ENCODE data around the gene SLC37A3. TPM values are rescaled to one million over a fixed set of nuclear protein-coding genes. Genes with fewer than 3 reads are reported as not detected.

The SLC37A3 gene
- total and polyA plus RNA-seq, 7 experiments from 2014 or later = 18.5 to 72.7 (median 31.8) TPM

DNA sequence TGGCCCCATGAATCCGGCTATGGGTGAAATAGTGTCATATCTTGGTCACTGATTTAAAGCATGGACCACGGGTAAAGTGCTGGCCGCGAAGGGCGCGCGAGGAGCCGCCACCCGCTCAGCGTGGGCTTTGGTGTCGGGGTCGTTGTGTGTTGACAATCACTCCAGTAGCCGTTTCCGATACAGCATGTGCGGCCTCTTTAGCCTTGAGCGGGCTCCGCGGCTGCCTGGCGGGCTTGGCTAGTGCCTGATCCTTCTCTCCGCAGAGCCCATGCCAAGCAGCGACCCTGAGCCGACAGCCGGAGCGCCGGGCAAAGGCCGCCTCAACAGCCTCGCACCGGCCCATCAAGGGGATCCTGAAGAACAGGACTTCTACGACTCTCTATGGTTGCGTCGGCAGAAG is 105.9 kb downstream of the SLC37A3 start:
- peaks cover 0 to 2% (median 0%) of the 10 kb centered on the region in 5 donors for H3K27me3 Mint-ChIP-seq
- Histone ChIP-seq H3K27me3 (ENCODE audit: control insufficient read depth in 2 of 2, insufficient read depth in 2 of 2, low read length in 2 of 2) (no peaks in the 10 kb centered on the region), H3K36me3 (ENCODE audit: control insufficient read depth in 2 of 3, insufficient read depth in 3 of 3, low read length in 3 of 3) (no peaks in the 10 kb centered on the region), H3K4me1 (ENCODE audit: control insufficient read depth in 2 of 2, insufficient read depth in 2 of 2, low read length in 2 of 2) (no peaks in the 10 kb centered on the region), H3K9me3 (ENCODE audit: control insufficient read depth in 2 of 3, low read length in 3 of 3) (no peaks in the 10 kb centered on the region), H3K27ac (ENCODE audit: low read depth, low read length) (no peak overlapping the region), H3K4me3 (ENCODE audit: low read length) (no peak overlapping the region)
- H3K9me3 Mint-ChIP-seq = no peaks in the 10 kb centered on the region
- POLR2A ChIA-PET = interaction anchor here (0.6 to 1.1 kb wide), 2 partner anchors 24 to 117 kb away, joined by 3 read pairs; no protein-coding TSS in a partner anchor
- H3K4me1 Mint-ChIP-seq = peaks cover 0 to 5% (median 2%) of the 10 kb centered on the region in 7 donors
- ATAC-seq (no peak), DNase-seq (no peak)
- H3K4me3 Mint-ChIP-seq = no peak overlapping the region
- intact Hi-C loops (cut with micrococcal nuclease) = no loop called here
- H3K27ac Mint-ChIP-seq = no peak overlapping the region
- no peaks in the 10 kb centered on the region for H3K36me3 Mint-ChIP-seq
- CTCF ChIA-PET = no interaction called here

DNA sequence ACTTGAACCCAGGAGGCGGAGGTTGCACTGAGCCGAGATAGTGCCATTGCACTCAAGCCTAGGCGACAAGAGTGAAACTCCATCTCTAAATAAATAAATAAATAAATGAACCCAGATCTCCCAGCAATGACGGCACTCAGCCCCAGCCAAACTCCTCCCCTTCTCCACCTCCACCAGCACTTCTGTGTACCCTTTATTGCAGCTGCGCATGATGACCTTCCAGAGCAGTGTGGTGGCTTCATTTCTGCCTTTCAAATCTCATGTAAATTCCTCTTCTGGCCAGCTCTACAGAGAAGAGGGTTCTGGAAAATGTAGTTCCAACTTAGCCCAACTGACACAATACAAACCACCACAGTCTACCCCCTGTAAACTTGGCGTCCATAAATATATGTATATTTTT is 108.5 kb downstream of the SLC37A3 start:
- Histone ChIP-seq H3K27ac (ENCODE audit: low read depth, low read length) (no peak overlapping the region), H3K27me3 (ENCODE audit: control insufficient read depth in 2 of 2, insufficient read depth in 2 of 2, low read length in 2 of 2) (no peaks in the 10 kb centered on the region), H3K9me3 (ENCODE audit: control insufficient read depth in 2 of 3, low read length in 3 of 3) (no peaks in the 10 kb centered on the region), H3K4me3 (ENCODE audit: low read length) (no peak overlapping the region), H3K4me1 (ENCODE audit: control insufficient read depth in 2 of 2, insufficient read depth in 2 of 2, low read length in 2 of 2) (no peaks in the 10 kb centered on the region), H3K36me3 (ENCODE audit: control insufficient read depth in 2 of 3, insufficient read depth in 3 of 3, low read length in 3 of 3) (no peaks in the 10 kb centered on the region)
- DNase-seq (no peak), ATAC-seq (no peak)
- ChIA-PET CTCF (interaction anchor here (0.6 to 0.7 kb wide), 2 partner anchors 12 to 117 kb away, joined by 4 to 6 read pairs; no protein-coding TSS in a partner anchor), POLR2A (no interaction called here)
- intact Hi-C loops (cut with micrococcal nuclease) = no loop called here
- no peaks in the 10 kb centered on the region for H3K36me3 Mint-ChIP-seq
- no peak overlapping the region for H3K4me3 Mint-ChIP-seq
- H3K9me3 Mint-ChIP-seq = no peaks in the 10 kb centered on the region
- peaks cover 0 to 2% (median 0%) of the 10 kb centered on the region in 5 donors for H3K27me3 Mint-ChIP-seq
- H3K4me1 Mint-ChIP-seq = peaks cover 0 to 4% (median 0%) of the 10 kb centered on the region in 7 donors
- no peak overlapping the region for H3K27ac Mint-ChIP-seq

- H3K4me3 ChIP-seq (ENCODE audit: low read length) = no peak overlapping the region
- Mint-ChIP-seq H3K27me3 (peaks cover 0 to 2% (median 0%) of the 10 kb centered on the region in 5 donors), H3K36me3 (no peaks in the 10 kb centered on the region), H3K27ac (no peak overlapping the region), H3K4me1 (peaks cover 0 to 4% (median 0%) of the 10 kb centered on the region in 7 donors), H3K9me3 (peaks cover 0 to 5% (median 0%) of the 10 kb centered on the region in 11 donors), H3K4me3 (no peak overlapping the region)
- H3K27ac ChIP-seq (ENCODE audit: low read depth, low read length) = no peak overlapping the region
- no peaks in the 10 kb centered on the region for H3K36me3 ChIP-seq (ENCODE audit: control insufficient read depth in 2 of 3, insufficient read depth in 3 of 3, low read length in 3 of 3)
- no peak for ATAC-seq
- H3K9me3 ChIP-seq (ENCODE audit: control insufficient read depth in 2 of 3, low read length in 3 of 3) = no peaks in the 10 kb centered on the region
- CTCF ChIA-PET = no interaction called here
- no peaks in the 10 kb centered on the region for H3K27me3 ChIP-seq (ENCODE audit: control insufficient read depth in 2 of 2, insufficient read depth in 2 of 2, low read length in 2 of 2)
- no peaks in the 10 kb centered on the region for H3K4me1 ChIP-seq (ENCODE audit: control insufficient read depth in 2 of 2, insufficient read depth in 2 of 2, low read length in 2 of 2)
- POLR2A ChIA-PET = no interaction called here
- intact Hi-C loops (cut with micrococcal nuclease) = no loop called here
- no peak for DNase-seq
Measured at GRCh38 chr7:140287988-140288387, 110.3 kb downstream of the SLC37A3 start.

DNA sequence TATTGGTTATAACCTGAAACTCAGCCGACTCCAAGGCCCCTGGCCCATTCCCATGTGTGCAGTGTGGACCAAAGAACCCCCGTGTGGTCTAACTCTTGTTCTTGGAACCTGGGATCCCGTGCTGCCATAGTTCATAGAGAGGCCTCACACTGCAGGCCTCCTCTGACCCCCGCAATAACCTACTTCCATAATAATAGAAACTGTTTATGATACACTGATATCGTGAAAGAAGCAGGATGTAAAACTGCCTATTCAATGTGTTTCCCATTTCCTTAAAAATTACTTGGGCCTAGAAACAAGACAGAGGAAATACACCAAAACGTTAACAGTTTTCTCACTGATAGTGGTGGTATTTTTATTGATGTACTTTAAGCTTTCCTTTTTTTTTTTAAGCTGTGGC is 112.4 kb downstream of the SLC37A3 start:
- Histone ChIP-seq H3K4me1 (ENCODE audit: control insufficient read depth in 2 of 2, insufficient read depth in 2 of 2, low read length in 2 of 2) (no peaks in the 10 kb centered on the region), H3K9me3 (ENCODE audit: control insufficient read depth in 2 of 3, low read length in 3 of 3) (no peaks in the 10 kb centered on the region), H3K27me3 (ENCODE audit: control insufficient read depth in 2 of 2, insufficient read depth in 2 of 2, low read length in 2 of 2) (no peaks in the 10 kb centered on the region), H3K36me3 (ENCODE audit: control insufficient read depth in 2 of 3, insufficient read depth in 3 of 3, low read length in 3 of 3) (no peaks in the 10 kb centered on the region), H3K27ac (ENCODE audit: low read depth, low read length) (no peak overlapping the region), H3K4me3 (ENCODE audit: low read length) (no peak overlapping the region)
- ChIA-PET POLR2A (interaction anchor here (0.6 kb wide), 1 partner anchor 973 kb away, joined by 4 read pairs; no protein-coding TSS in a partner anchor), CTCF (no interaction called here)
- Mint-ChIP-seq H3K36me3 (no peaks in the 10 kb centered on the region), H3K27ac (peak overlapping the region in 1 of 9 donors; percentile 78), H3K9me3 (peaks cover 0 to 5% (median 0%) of the 10 kb centered on the region in 11 donors), H3K27me3 (peaks cover 0 to 3% (median 0%) of the 10 kb centered on the region in 5 donors), H3K4me1 (peaks cover 0 to 7% (median 0%) of the 10 kb centered on the region in 7 donors), H3K4me3 (no peak overlapping the region)
- DNase-seq (no peak), ATAC-seq (no peak)
- intact Hi-C loops (cut with micrococcal nuclease) = no loop called here

- Histone ChIP-seq H3K9me3 (ENCODE audit: control insufficient read depth in 2 of 3, low read length in 3 of 3) (no peaks in the 10 kb centered on the region), H3K4me3 (ENCODE audit: low read length) (no peak overlapping the region), H3K27me3 (ENCODE audit: control insufficient read depth in 2 of 2, insufficient read depth in 2 of 2, low read length in 2 of 2) (no peaks in the 10 kb centered on the region), H3K4me1 (ENCODE audit: control insufficient read depth in 2 of 2, insufficient read depth in 2 of 2, low read length in 2 of 2) (no peaks in the 10 kb centered on the region), H3K27ac (ENCODE audit: low read depth, low read length) (no peak overlapping the region), H3K36me3 (ENCODE audit: control insufficient read depth in 2 of 3, insufficient read depth in 3 of 3, low read length in 3 of 3) (no peaks in the 10 kb centered on the region)
- intact Hi-C loops (cut with micrococcal nuclease) = no loop called here
- Mint-ChIP-seq H3K27me3 (peaks cover 0 to 11% (median 0%) of the 10 kb centered on the region in 5 donors), H3K36me3 (no peaks in the 10 kb centered on the region), H3K4me1 (peaks cover 0 to 5% (median 0%) of the 10 kb centered on the region in 7 donors), H3K4me3 (no peak overlapping the region), H3K9me3 (peaks cover 0 to 8% (median 0%) of the 10 kb centered on the region in 11 donors), H3K27ac (peak overlapping the region in 1 of 9 donors; percentile 7)
- DNase-seq = no peak
- ChIA-PET POLR2A (interaction anchor here (0.5 to 1.1 kb wide), 2 partner anchors 52 to 116 kb away, joined by 3 read pairs; no protein-coding TSS in a partner anchor), CTCF (no interaction called here)
- ATAC-seq = no peak
Measured at GRCh38 chr7:140284062-140284461, 114.3 kb downstream of the SLC37A3 start.

Other genes starting within 250 kb of the SLC37A3 start
- 10 to 100 TPM; 24.0 to 62.5 (median 50.3) TPM for gene KDM7A, start 221.5 kb downstream of the SLC37A3 start, total RNA-seq
- gene KDM7A, start 221.5 kb downstream of the SLC37A3 start, polyA plus RNA-seq = 1 to 10 TPM; 5.4 to 6.0 TPM
- gene RAB19, start 5.5 kb upstream of the SLC37A3 start, total RNA-seq = 10 to 100 TPM in 1 of 5 experiments, 1 to 10 TPM in 4; 1.8 to 13.3 (median 3.3) TPM
- gene RAB19, start 5.5 kb upstream of the SLC37A3 start, polyA plus RNA-seq = 1 to 10 TPM; 3.0 to 3.3 TPM
- 100 to 1,000 TPM in 4 of 5 experiments, 10 to 100 TPM in 1; 85.1 to 162 (median 144) TPM for gene MKRN1, start 81.0 kb upstream of the SLC37A3 start, total RNA-seq
- 100 to 1,000 TPM; 117 to 136 TPM for gene MKRN1, start 81.0 kb upstream of the SLC37A3 start, polyA plus RNA-seq
- gene DENND2A, start 242.3 kb upstream of the SLC37A3 start, total RNA-seq = not detected
- not detected for gene DENND2A, start 242.3 kb upstream of the SLC37A3 start, polyA plus RNA-seq

All from naive thymus-derived CD4-positive, alpha-beta T cell (primary cell).